Activated CD4-positive, alpha-beta T cell treated with anti-CD3 and anti-CD28 coated beads for 24 hours (primary cell): ENCODE measurements around the gene ST3GAL4.
"Not testable (repeated sequence)": the region's sequence is repeated elsewhere in the genome, so short reads cannot be mapped to it uniquely, and the experiment has no call there.

ENCODE experiments used
- DNase-seq, 2 donors: peaks; one replicate each; pipeline ENCODE4 v3.0.0-alpha.2; 2020; ENCODE audit warnings: low read depth in 2 of 2

The ST3GAL4 gene

DNA sequence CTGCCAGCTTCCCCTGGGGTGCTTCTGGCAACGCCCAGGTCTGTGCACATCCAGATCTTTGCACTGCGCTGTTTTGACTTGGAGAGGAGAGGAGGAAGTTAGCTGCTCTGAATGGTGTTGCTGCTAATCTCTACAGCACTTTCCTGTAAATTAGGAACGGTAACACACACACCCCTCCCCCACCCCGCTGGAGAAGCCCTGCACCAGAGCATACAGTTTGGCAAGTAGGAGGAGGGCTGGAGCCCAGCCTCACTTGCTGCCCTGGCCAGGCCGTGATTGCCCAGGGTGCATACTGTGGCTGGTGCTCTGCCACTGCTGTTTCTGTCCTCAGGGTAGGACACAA is 31.2 kb downstream of the ST3GAL4 start:
- not testable (repeated sequence) for DNase-seq

DNA sequence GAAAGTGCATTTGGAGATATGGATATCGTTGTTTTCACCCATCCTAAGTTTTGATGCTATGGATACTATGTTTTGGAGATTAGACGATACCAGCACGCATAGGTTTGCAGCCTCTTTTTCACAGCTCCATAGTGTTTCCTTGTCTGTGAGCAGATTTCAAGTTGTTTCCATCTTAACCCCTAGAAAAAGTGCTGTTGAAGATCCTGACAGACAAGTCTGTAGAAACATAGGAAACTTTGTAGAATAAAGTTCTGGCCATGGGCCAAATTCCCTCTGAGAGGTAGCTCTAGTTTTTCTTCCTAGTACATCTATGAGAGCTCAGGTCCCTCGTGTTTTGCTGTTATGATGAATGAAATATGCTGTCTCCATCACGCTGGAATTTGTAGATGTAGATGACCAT is 32.4 kb downstream of the ST3GAL4 start:
- no peak for DNase-seq

DNA sequence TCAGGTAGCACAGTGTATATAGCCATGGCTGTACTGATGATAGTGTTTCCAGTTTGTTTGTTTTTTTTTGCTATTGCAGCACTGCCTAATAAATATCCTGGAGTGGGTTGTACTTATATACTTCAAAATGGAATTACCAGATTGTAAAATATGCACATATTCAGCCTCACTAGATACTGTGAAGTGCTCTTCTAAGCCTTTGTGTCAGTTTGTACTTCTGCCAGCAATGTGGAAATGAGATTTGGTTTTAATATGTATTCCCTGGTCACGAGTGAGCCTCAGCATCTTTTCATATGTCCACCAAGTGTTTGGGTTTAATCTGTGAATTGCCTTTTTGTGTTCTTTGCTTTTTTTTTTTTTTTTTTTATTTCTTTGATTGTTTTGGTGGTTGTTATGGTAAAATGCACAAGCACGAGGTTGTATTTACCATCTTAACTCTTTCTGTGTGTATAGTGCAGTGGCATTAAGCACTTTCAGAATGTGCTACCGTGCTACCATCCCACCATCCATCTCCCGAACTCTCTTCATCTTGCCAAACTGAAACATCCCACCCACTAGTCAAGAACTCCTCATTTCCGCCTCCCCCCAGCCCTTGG is 34.9 kb downstream of the ST3GAL4 start:
- DNase-seq: no peak

DNA sequence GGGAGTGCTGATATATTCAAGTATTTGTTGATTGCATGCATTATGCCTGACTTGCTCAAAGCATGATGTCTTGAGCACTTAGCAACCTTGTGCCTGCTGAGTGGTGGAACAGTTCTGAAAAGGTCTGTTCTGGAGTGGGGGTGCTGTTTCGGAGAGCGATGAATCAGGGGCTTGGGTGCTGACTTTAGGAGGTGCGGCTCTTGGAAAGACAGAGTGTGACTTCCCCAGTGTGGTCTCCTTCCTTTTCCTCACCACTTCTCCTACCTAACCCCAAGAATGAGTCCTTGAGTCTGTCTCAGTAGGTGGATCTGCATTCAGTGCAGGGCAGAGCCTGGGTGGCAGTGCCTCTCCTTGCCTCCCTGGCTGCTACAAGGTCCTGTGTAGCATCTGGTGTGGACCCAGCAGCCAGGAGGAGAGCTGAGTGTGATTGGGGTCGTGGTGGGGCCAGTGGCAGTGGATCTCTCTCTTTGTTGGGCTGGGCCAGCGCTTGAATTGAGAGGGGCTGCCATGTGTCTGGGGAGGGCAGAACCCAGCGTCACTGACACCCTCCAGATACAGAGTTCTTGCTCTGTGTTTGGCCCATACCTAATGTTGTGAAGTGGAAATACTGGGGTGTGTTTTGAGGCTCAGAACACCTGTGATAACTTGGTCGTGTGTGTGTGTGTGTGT is 35.9 kb downstream of the ST3GAL4 start:
- DNase-seq: no peak

DNA sequence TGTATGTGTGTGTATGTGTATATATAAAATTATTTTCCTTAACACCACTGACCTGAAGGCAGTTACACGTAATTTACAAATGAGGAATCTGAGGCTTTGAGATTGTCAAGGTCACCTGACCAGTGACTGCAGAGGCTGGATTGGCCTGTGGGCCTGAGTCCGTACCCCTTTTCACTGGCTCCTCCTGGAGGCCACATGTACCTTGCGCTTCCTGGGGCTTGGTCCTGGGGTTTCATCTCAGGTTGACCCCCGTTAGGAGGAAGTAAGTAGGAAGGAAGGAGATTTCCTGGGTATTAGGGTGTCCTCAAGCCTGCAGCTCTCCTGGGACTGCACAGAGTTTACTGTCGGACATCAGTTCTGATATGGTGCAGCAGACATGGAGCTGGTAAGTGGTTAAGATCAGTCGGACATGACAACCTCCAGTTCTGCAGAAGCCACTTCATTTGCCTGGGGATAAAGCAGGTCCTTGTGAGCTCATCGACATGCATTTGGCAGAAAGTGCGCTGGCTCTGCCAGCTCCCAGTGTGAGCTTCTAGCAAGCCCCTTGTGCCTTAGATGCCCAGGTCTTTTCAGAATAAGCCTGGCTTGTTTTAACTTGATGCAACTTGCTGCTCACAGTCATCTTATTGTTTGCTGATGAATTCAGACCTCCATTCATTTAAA is 36.6 kb downstream of the ST3GAL4 start:
- no peak for DNase-seq

DNA sequence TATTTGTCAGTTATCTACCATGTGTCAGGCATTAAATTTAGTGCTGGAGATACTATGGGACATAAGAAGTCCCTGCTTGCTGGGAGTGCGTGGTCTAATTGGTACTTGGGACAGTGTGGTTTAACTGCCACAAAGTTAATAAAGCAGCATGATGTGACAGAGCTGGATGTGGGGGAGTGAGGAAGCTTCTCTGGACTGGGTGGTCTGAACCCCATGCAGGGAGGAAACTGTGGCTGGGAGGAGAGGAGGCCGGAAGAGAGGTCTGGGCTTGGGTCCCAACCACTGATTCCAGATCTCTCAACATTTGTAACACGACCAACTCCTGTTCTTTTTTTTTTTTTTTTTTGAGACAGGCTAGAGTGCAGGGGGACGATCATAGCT is 37.1 kb downstream of the ST3GAL4 start:
- DNase-seq: no peak

DNA sequence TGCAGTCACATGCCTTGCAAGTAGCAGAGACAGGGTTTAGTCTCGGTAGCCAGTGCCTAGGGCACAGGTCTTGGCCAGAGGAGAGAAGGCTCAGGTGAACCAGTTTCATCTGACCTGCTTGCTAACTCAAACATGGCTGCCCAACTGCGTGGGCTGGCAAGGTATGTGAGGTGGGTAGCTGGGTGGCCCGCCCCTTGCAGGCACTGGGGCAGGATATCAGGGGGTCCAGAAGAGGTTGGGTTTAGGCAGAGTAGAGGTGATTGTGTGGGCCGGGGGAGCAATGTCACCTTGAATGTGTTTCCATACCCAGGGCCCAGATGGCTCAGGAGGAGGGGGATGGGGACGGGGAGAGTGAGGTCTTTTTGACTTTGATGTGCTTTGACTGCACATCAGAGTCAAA is 37.7 kb downstream of the ST3GAL4 start:
- DNase-seq: no peak

DNA sequence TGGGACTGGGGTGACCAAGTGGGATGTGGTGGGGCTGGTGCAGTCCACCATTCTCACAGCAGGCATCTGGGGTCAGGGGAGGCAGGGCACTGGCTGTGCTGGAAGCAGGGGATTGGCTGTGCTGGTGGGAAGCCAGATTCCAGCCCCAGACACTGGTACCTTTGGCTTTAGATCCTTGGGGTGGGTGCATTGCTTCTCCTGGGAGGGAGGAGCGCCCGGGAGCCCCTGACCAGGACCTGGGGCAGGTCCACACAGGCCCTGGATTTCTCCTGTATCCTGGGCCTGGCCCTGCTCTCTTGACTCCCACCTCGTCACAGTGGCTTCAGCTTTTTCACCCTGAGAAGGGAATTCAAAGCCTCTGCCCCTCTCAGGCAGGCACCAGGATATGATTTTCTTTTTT is 38.5 kb downstream of the ST3GAL4 start:
- no peak for DNase-seq

DNA sequence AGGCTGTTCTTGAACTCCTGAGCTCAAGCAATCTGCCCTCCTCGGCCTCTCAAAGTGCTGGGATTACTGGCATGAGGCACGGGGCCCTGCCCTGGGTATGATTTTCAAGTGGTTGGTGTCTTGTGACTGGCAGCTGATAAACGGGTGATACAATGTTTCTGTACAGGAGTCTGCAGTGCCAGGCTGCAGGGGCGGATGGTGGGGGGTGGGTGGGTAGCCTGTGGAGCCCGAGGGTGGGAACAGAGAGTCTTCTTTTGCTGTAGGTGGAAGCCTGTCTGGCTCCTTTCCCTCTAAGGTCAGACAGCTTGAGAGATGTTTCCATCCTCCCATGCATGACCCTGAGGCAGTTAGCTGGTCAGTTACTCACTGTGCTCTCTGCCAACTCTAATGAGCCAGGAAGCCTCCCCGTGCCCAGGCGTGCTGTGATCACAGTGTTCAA is 39.2 kb downstream of the ST3GAL4 start:
- DNase-seq: not testable (repeated sequence)

DNA sequence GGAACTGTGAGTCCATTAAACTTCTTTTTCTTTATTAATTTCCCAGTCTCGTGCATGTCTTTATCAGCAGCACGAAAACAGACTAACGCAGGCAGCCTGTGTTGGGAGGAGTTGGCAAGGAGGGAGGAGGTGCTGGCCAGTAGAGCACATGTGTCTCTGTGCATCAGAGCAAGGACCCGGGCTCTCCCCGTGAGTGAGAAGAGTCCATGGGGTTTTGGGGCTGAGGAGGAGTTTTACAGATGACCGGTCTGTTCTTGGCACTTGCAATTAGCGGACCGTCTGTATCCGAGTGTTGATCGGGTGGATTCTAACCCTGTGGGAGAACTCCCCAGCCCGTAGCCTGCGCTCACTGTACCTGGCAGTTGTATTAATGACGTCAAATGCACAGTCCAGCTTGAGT is 40.3 kb downstream of the ST3GAL4 start:
- not testable (repeated sequence) for DNase-seq

DNA sequence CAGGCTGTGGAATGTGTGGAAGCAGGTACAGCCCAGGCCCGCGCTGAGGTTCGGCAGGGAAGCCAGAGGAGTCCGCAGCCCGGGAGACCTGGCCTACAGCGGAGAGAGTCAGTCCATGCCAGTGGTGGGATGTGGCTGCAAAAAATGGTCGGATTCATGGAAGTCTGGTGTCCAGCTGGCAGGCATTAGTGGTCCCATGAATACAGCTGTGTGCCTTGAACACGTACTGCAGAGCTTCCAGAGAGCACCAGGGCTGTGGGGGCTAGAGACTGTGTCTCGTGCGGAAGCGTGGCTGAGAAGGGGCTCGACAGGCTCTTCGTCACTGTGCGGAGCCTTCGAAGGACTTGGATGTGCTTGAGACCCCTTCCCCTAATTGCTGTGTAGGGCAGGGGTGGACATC is 40.8 kb downstream of the ST3GAL4 start:
- DNase-seq: not testable (repeated sequence)

DNA sequence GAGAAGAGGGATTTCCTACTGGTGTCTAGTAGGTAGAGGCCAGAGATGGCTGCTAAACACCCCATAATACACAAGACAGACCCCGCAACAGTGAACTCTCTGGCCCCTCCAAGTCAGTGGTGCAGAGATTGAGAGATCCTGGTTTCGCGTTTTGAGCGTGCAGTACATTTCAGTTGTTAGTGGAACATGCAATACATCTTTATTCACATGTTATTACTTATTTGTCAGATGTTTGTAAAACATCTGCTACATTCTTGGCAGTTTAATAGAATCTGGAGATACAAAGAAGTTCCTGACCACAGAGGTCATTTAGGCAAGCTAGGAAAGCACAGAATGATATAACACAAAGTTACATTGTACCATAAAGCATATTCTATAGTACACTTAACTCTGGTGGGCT is 41.5 kb downstream of the ST3GAL4 start:
- DNase-seq: no peak

DNA sequence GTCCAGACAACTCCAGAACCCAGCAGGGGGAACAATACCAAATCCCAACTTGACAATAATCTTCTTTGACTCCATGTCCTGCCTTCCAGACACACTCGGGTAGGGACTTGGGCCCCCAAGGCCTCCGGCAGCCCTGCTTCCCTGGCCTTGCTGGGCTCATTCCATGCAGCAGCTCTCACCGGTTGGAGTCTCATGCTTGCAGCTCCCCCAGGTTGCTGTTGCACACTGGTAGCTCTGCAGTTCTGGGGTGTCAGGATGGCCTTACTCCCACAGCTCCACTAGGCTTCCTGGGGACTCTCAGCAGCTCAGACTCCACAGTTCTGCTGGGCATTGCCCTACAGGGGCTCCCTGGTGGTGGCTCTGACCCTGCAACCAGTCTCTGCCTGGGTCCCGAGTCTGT is 42.8 kb downstream of the ST3GAL4 start:
- DNase-seq: no peak

DNA sequence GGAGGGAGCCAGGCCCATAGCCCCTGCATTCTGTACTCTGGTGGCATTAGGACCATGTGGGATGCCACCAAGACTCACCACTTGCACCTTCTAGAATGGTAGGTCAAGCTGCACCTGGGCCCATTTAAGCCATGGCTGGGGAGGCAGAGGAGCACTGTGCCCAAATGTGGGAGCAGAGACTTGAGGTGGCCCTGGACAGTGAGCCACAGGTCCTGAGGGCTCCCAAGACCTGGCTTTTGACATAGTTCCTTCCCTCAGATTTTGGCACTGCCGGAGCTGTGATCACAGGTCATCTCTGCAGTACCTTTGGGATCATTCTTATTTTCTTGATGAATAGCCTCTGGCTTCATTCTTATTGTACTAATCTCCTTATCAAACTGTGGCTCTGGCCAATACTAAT is 43.2 kb downstream of the ST3GAL4 start:
- no peak for DNase-seq

DNA sequence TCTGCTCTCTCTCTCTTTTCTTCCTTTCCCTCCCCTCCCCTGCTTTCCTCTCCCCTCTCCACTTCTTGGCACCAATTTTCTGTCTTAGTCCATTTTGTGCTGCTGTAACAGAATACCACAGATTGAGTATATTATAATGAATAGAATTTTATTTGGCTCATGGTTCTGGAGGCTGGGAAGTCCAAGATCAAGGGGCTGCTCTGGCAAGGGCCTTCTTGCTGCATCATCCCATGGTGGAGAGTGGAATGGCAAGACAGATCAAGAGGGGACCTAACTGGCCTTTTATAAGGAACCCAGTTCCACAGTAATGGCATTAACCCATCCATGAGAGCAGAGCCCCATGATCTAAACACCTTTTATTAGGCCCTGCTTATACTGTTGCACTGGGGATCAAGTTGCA is 44.5 kb downstream of the ST3GAL4 start:
- DNase-seq: no peak

DNA sequence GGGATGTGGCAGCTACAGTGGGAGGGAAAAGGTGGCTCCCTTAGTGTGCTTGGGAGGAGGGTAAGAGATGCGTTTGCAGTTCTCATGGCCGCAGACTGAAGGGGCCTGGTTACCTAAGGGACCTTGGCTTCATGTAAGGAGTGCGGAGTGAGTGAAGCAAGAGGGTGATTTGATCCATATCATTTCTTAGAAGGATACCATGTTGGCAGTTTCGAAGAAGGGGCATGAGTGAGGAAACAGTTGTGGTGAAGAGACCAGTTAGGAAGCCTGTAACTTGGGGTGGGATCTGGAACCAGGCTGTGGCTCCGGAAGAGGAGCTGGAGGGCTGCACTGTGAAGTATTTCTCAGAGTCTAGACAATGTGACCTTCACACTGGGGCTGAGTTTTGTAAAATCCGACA is 45.0 kb downstream of the ST3GAL4 start:
- no peak for DNase-seq

DNA sequence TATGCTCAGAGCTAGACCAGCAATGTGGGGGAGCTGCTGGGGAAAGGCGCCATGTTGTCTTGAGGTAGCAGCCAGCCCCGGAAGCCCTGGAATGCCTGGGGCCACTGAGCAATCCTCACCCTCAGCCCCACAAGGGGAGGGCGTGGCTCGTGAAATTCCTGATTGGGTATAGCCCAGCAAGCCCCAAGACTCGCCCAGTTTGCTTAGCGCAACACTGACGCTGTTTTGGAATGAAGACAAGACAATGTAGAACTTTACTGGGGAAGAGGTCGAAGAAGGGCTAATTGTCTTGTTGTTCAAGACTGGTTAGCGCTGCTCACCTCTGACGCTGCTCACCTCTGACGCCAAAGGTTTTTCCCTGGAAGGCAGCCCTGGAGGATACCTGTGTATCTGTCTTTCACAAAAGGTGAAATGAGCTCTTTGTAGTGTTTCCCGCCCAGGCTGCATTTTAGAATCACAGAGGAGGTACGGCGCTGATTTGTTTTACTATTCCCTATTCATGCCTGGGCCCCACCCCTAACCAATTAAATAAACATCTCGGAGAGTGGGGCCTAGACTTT is 47.6 kb downstream of the ST3GAL4 start:
- no peak for DNase-seq

DNA sequence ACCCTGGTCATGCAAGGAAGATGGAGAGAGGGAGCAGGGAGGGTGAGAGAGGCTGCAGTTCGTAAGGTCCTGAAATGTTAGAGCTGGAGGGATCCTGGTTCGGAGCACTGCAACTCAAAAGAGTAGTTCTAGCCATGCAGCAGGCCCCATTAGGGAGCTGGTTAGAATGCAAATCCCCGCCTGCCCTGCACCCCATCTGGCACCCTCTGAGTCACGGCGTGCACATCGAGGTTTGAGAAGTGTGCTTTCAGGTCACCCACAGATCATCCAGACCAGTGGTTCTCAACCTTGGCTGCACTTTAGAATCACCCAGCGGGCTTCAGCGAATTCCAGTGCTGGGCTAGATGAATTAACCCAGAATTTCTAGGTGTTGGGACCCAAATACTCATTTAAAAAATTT is 48.2 kb downstream of the ST3GAL4 start:
- no peak for DNase-seq

DNA sequence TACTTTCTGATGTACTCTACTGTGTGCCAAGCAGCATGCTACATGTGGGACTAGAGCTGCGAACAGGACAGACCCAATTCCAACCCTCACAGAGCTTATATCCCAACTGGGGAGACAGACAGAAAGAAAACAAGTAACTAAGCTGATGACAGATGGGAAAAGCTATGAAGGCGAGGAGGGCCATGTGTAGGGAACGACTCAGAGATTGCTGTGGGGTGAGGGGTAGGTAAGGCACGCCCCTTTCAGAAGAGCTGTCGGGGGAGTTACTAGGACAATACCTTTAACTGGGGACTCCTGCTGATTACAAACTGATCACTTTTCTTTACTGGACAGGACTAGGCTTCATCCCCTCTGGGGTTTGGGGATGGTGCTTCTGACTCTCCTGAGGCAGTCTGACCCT is 48.9 kb downstream of the ST3GAL4 start:
- DNase-seq: no peak

DNA sequence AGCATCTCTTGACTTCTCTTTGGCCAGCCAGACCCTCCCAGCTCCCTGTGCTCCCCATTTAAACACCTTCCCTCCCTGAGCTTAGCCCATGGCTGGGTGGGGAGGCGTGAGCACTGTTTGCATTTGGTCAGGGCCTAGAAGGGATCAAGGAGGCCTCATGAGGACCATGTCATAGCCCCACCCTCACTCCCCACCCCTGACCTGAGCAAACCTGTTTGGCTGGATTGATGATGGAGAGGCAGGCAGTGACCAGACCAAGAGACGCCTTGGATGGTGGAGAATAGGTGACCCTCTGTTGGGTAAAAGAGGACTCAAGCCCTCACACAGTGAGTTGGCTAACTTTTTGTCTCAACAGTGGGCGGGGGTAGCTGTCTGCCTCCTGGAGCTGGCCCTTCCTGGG is 49.9 kb downstream of the ST3GAL4 start:
- no peak for DNase-seq

DNA sequence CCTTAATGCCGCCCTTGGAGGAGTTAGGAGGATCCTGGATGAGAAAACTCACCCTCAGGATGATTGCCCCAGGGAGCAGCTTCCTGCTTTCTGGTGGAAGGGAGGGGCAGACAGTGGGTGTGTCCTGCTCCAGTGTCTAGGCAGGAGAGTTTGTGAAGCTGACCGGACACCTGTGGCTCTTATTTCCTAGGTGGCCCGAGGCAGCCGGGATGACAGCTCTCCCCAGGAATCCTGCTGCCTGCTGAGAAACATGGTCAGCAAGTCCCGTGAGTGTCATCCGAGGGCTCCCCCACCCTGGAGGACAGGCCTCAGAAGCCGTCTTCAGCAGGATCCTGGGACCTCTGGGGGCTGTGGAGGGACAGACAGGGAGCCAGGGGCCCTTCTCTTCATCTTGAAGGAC is 50.4 kb downstream of the ST3GAL4 start:
- DNase-seq: no peak

DNA sequence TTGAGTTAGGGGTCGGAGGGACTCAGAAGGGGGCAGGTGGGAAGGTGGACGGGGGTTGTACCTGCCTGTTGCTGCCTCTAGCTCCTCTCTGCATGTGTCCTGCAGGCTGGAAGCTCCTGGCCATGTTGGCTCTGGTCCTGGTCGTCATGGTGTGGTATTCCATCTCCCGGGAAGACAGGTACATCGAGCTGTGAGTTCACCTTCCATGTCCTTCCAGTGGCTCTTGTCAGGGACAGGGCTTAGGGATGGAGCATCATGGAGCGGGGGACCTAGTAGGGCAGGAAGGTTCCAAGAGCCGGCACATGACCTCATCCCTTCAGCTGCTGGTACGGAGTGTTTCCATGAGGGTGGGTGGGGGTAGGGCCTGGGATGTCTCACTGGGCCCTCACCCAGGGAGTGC is 50.9 kb downstream of the ST3GAL4 start:
- DNase-seq: no peak

DNA sequence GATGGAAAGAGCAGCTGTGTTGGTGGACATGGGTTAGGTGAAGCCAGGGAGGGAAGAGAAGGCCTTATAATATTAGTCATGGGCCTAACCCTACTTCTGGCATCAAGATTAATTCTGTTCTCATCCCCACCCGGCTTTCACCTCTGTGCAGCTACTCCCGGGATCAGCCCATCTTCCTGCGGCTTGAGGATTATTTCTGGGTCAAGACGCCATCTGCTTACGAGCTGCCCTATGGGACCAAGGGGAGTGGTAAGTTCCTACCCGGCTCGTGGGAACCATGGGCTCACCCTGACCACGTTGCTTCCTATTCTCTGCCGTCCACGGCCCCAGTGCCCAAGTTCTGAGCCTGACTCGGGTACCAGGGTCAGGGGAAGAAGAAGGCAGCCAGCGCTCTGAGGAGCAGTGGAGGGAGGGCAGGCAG is 51.6 kb downstream of the ST3GAL4 start:
- no peak for DNase-seq
